Measurements from ENCODE around the gene FGA.

- TF ChIP-seq POLR2A (IDR thresholded peaks at IDR 0.05) (no peak), CTCF (IDR thresholded peaks at IDR 0.05) (no peak)
These were observed 995 bp downstream of the FGA start for GRCh38 chr4:154589296-154590197.

All from lower leg skin (tissue), 3 donors.